Measurements from ENCODE around the gene PTPRG. TPM values are rescaled to one million over a fixed set of nuclear protein-coding genes. Genes with fewer than 3 reads are reported as not detected.

The PTPRG gene
- total RNA-seq, 1 donor from 2014 or later: 34.1 TPM

GRCh38 chr3:61789861-61790260, 228.5 kb downstream of the PTPRG start:
- no peak for ATAC-seq
- intact Hi-C loops (cut with DNase I): no loop called here
- DNase-seq (ENCODE audit: missing footprints): no peak

DNA sequence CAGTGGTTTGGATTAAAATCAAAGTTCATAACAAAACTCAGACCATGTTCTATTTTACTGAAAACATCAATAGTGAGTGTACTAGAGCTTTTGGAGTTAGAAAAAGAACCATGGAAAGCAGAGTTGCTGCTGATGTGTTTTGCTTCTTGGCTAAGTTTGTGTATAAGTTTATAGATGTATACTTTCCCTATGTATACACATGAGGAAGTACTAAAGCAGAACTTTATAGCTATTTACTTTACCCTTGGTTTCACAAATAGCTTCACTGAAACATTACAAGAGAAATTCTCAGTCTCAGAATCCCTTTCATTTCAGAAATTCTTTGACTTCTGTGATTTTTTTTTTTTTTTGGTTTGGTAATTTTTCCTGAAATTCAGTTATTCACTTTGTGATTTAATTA, 229.0 kb downstream of the PTPRG start:
- ATAC-seq: no peak

GRCh38 chr3:61793056-61793455, 231.7 kb downstream of the PTPRG start:
- DNase-seq (ENCODE audit: missing footprints): no peak
- intact Hi-C loops (cut with DNase I): no loop called here
- no peak for ATAC-seq

More for the DNA sequence above, 229.0 kb downstream of the PTPRG start:
- intact Hi-C loops (cut with DNase I): no loop called here
- no peak for DNase-seq (ENCODE audit: missing footprints)

- DNase-seq (ENCODE audit: missing footprints) (no peak), ATAC-seq (no peak)
- intact Hi-C loops (cut with DNase I): no loop called here
Observed at GRCh38 chr3:61793521-61793920, 232.2 kb downstream of the PTPRG start.

DNA sequence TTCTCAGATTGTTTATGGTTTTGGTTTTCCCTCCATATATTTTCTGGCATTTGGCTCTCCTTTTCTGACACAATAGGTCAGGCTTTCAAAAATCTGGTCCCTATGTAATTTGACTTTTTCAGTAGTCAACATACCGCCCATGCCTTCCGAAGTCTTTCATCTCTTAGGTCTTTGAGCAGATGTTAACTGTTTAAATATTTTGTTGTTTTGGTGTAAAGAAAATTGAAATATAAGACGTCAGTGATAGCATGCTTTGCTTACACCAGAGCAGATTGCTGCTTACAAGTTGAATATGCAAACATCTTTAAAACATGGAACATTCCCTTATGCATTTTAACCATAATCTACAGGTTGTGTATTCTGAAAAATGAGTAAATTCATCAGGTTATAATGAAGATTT, 233.0 kb downstream of the PTPRG start:
- no peak for DNase-seq (ENCODE audit: missing footprints)
- intact Hi-C loops (cut with DNase I): no loop called here
- ATAC-seq: no peak

- ATAC-seq (no peak), DNase-seq (ENCODE audit: missing footprints) (no peak)
- intact Hi-C loops (cut with DNase I): no loop called here
Observed at GRCh38 chr3:61794961-61795360, 233.6 kb downstream of the PTPRG start.

- no peak for DNase-seq (ENCODE audit: missing footprints)
- intact Hi-C loops (cut with DNase I): no loop called here
- no peak for ATAC-seq
Observed at GRCh38 chr3:61796088-61796680, 234.8 kb downstream of the PTPRG start.

GRCh38 chr3:61796911-61797310, 235.5 kb downstream of the PTPRG start:
- intact Hi-C loops (cut with DNase I): no loop called here
- ATAC-seq (no peak), DNase-seq (ENCODE audit: missing footprints) (no peak)

GRCh38 chr3:61802772-61803171, 241.4 kb downstream of the PTPRG start:
- ATAC-seq: no peak
- no peak for DNase-seq (ENCODE audit: missing footprints)
- intact Hi-C loops (cut with DNase I): no loop called here

DNA sequence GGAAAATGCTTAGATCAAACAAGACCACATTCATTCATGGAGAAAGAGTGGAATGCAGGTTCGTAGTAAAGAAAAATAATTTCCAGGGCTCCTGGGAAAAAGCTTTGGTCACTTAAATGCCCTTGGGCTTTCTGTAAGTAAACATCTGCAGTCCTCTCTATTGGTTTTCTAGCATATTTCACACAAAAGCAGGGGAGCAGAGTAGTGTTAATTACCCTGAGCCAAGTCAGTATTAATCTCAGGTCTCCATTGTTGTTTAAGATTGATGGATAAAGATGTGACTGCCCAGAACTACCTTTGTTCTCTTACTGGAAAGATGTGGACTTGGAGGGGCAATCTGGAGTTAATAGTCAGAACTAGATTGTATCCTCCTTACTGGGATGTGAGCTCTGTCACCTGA, 242.6 kb downstream of the PTPRG start:
- intact Hi-C loops (cut with DNase I): no loop called here
- no peak for ATAC-seq
- DNase-seq (ENCODE audit: missing footprints): no peak

GRCh38 chr3:61804782-61805181, 243.4 kb downstream of the PTPRG start:
- intact Hi-C loops (cut with DNase I): loop anchor here (5.0 kb wide), 2 partner anchors 77 to 242 kb away; partner anchors contain the start of gene PTPRG
- DNase-seq (ENCODE audit: missing footprints): no peak
- ATAC-seq: no peak

- ATAC-seq (no peak), DNase-seq (ENCODE audit: missing footprints) (no peak)
- intact Hi-C loops (cut with DNase I): loop anchor here (5.0 kb wide), 2 partner anchors 78 to 243 kb away; partner anchors contain the start of gene PTPRG
Observed at GRCh38 chr3:61805510-61806080, 244.2 kb downstream of the PTPRG start.

DNA sequence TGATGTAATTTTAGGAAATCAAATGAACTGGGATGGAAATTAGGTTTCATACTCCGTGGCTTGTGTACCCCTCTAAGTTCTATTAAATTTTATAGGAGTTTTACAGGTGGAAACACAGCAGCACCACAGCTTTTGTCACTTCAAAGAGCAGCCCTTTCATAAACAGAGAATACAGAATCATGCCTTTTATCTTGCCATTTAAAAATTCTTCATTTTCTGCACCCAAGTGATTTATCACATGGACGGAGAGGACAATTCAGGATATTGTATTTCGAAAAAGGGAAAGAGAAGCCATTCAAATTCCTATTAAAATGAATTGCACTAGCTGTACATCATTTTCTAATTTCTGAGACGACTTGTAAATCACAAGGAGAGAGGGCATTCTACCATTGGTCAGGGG, 245.4 kb downstream of the PTPRG start:
- intact Hi-C loops (cut with DNase I): loop anchor here (5.0 kb wide), 2 partner anchors 80 to 245 kb away; partner anchors contain the start of gene PTPRG
- no peak for DNase-seq (ENCODE audit: missing footprints)
- ATAC-seq: no peak

DNA sequence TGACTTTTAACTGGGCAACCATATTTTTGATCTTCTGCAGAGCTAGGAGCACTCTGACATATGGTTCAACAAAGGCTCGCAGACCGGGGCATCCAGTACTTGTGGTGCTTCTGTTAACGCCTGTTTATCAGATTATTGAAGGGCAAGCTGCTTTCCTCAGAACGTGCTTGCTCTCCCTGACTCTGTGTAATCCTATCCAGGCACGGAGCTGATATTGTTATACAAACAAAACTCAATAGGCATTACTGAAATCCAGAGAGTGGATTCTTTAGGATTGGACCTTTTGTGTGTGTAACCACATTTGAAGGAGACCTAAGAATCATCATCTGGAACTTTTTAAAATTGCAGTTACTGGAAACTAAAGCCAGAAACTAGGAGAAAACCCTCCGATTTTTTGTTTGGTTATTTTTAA, 246.5 kb downstream of the PTPRG start:
- intact Hi-C loops (cut with DNase I): loop anchor here (5.0 kb wide), 2 partner anchors 81 to 246 kb away; partner anchors contain the start of gene PTPRG
- ATAC-seq: peak; percentile 42
- no peak for DNase-seq (ENCODE audit: missing footprints)

GRCh38 chr3:61808526-61808925, 247.2 kb downstream of the PTPRG start:
- peak; percentile 65 for ATAC-seq
- no peak for DNase-seq (ENCODE audit: missing footprints)
- intact Hi-C loops (cut with DNase I): loop anchor here (5.0 kb wide), 2 partner anchors 81 to 246 kb away; partner anchors contain the start of gene PTPRG

GRCh38 chr3:61808999-61809398, 247.6 kb downstream of the PTPRG start:
- no peak for ATAC-seq
- DNase-seq (ENCODE audit: missing footprints): no peak
- intact Hi-C loops (cut with DNase I): loop anchor here (5.0 kb wide), 2 partner anchors 82 to 247 kb away; partner anchors contain the start of gene PTPRG

- ATAC-seq (peak; percentile 83), DNase-seq (ENCODE audit: missing footprints) (no peak)
- intact Hi-C loops (cut with DNase I): loop anchor here (2.0 to 5.0 kb wide), 4 partner anchors 39 to 248 kb away; partner anchors contain the start of gene PTPRG
Observed at GRCh38 chr3:61809879-61810278, 248.5 kb downstream of the PTPRG start.

DNA sequence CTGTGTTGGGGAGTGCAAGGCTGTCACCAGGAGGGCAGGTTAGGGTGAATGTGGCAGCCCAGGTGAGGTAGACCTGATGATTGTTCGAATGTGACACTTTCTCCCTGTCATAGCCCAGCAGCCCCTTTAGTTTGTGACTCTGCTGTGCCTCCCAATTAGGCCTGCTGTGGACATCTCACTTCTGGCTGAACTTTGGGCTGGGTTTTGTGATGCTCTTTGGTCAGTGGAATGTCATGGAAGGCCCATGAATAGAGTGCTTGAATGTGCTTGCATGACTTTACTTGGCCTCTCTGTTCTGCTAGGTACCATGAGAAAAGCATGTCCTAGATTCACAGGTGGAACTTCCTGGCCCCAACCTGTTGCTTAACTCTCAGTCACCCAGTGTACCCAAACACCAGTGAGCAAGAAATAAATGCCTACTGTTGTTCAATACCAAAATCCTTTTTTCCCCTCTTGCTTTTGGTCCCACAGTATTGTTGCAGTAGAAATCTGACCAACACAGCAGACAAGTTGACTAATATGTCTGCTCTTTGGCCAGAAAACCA, 249.7 kb downstream of the PTPRG start:
- DNase-seq (ENCODE audit: missing footprints) (no peak), ATAC-seq (no peak)
- intact Hi-C loops (cut with DNase I): loop anchor here (2.0 to 5.0 kb wide), 2 partner anchors 38 to 234 kb away; no protein-coding TSS in a partner anchor

DNA sequence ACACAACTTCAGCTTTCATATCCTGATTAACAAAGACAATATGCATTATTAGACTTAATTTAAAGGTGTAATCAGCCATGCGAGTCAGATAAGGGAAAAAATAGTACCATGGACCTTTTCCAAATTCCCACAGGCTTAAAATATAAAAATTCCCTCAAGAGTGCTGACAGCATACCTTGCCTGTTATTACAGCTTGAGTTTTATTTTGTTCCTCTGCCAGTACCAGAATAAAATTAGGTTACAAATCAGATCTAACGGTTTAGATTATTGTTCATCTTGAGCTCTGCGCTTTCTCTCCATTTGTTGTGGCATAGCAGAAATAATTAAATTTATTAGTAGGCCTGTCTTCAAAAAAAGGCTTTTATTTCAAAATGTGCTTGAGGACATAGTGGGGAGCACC, 250.3 kb downstream of the PTPRG start:
- ATAC-seq: no peak
- no peak for DNase-seq (ENCODE audit: missing footprints)
- intact Hi-C loops (cut with DNase I): loop anchor here (2.0 to 5.0 kb wide), 2 partner anchors 37 to 234 kb away; no protein-coding TSS in a partner anchor

GRCh38 chr3:61812085-61812484, 250.7 kb downstream of the PTPRG start:
- no peak for DNase-seq (ENCODE audit: missing footprints)
- intact Hi-C loops (cut with DNase I): loop anchor here (5.0 kb wide), 1 partner anchor 235 kb away; no protein-coding TSS in a partner anchor
- no peak for ATAC-seq

Measured in Right ventricle myocardium inferior (tissue), 1 donor.